ENCODE results near the gene SH2B2. TPM values are rescaled to one million over a fixed set of nuclear protein-coding genes. Genes with fewer than 3 reads are reported as not detected.
A peak's percentile ranks its signal among the peaks of the same experiment; 100 is the strongest.
"Not testable (repeated sequence)": the region's sequence is repeated elsewhere in the genome, so short reads cannot be mapped to it uniquely, and the experiment has no call there.

The SH2B2 gene
- total RNA-seq, 2 donors from 2014 or later = 2.4 to 3.0 TPM

DNA sequence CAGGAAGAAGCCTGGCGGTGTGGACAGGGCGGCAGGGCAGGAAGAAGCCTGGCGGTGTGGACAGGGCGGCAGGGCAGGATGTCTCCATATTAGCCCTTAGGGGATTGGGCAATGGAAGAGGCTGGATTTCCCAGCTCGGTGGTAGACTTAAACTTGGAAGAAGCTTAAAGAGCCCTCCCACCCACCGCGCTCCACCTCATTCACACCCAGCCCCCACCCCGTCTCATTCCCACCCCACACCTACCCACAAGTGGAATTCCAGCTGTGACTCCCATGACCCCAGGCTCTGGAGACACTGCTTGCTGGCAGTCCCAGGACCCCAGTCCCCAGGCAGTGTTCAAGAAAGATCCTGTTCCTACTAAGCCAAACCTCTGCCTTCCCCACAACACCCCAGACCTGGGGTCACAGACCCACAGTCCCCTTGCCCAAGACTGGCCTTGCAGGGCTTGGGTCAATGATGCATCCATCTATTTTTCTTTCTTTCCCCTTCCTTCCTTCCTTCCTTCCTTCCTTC, 35.6 kb downstream of the SH2B2 start:
- intact Hi-C loops (cut with DNase I) = no loop called here
- DNase-seq = no peak
- ATAC-seq = no peak

DNA sequence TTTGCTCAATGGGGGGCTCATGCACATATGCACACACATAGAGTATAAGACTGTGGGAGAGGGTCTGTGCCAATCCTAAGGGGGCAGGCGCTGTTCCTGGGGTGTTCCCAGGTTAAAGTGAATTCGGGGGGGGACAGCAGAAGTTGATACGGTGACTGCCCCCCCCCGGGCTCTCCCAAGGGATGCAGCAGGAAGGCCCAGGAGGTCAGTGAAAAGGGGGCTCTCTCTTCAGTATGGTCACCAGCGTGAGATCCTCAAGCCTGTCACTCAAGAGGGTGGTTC, 37.2 kb downstream of the SH2B2 start:
- no peak for ATAC-seq
- DNase-seq = no peak
- intact Hi-C loops (cut with DNase I) = no loop called here

DNA sequence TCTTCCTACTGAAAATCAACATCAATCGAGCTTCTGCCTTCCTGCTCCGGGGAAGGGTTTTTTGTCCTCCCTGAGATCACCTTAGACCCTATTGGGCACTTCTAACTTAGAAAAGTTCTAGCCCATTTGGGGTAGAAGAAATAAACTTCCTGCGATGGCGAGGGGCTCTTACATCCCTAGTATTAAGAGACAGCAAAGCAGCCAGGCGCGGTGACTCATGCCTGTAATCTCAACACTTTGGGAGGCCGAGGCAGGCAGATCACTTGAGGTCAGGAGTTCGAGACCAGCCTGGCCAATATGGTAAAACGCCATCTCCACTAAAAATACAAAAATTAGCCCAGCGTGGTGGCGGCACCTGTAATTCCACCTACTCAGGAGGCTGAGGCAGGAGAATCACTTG, 38.4 kb downstream of the SH2B2 start:
- DNase-seq; intact Hi-C loops (cut with DNase I); ATAC-seq: not testable (repeated sequence)

DNA sequence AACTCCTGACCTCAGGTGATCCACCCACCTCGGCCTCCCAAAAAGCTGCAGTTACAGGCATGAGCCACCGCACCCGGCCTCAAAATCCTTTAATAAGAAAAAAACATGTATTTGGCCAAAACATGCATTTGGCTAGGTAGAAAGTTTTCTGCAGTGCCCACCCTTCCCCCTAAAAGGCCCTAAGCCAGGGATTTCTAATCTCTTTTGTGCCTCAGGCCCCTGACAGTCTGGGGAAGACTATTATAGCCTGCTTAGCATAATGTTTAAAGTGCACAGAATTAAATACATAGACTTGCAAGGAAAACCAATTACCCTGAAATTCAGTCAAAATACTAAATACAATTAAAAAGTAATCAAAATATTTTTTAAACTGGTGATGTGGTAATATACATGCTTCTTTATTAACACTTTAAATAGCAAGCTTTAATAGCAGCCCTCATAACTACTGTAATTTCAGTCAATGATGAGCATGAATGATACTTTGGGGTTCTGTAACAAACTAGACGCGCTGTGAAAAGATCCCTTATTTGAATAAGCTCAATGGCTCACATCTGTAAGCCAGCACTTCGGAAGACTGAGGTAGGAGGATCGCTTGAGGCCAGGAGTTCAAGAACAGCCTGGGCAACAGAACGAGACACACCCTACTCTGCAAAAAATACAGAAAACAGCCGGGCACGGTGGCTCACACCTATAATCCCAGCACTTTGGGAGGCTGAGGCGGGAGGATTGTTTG, 39.7 kb downstream of the SH2B2 start:
- ATAC-seq (no peak), DNase-seq (no peak)
- intact Hi-C loops (cut with DNase I) = no loop called here

DNA sequence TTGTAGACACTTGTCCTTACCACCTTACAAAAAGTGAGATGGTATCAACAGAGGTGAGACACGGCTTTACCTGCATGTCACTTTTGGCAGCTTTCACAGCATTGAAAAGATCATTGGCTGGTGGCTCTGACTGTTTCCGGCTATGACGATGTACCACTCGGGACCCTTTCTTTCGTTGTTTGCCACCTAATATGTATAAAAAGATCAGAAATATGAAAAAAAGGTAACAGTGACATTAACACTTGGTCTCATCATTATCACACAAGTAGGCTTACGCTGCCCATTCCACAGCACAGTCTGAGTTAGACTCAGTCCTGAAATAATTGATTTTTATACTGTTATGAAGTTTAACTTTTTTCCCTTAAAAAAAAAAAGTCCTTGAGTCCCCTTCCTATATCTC, 40.5 kb downstream of the SH2B2 start:
- DNase-seq; intact Hi-C loops (cut with DNase I); ATAC-seq: not testable (repeated sequence)

DNA sequence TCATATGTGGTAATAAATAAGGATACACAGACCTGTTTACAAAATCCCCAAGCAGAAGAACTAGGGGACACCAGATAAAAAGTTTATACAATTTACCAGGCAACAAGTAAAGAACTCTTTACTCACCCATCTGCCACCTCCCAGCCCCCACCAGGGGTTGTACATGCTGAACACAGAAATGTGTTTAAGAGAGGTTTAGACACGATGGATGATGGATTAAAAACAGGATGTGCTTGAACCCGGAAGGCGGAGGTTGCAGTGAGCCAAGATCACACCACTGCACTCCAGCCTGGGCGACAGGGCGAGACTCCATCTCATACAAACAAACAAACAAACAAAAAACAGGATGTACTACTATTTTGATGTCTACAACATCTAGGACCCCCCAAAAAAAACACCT, 42.2 kb downstream of the SH2B2 start:
- ATAC-seq; intact Hi-C loops (cut with DNase I): not testable (repeated sequence)

DNA sequence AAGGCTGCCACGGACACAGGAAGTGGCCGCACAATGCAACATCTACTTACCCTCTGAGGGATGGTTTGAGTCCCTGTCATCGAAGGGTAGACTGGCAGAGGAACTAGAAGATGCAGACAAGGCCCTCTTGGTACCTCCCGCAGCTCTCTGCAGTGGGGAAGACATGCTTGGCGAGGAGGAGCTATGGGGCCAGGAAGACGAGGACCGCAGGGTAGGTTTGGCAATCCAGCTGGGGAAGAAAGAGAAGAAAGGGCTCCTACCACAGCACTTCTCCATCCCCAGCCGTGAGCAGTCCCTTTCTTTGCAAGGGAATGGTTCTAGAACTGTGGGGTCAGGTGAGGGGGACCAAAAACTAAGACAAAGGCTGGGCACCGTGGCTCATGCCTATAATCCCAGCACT, 42.7 kb downstream of the SH2B2 start:
- ATAC-seq; intact Hi-C loops (cut with DNase I); DNase-seq: not testable (repeated sequence)

More for the DNA sequence above, 42.2 kb downstream of the SH2B2 start:
- not testable (repeated sequence) for DNase-seq

DNA sequence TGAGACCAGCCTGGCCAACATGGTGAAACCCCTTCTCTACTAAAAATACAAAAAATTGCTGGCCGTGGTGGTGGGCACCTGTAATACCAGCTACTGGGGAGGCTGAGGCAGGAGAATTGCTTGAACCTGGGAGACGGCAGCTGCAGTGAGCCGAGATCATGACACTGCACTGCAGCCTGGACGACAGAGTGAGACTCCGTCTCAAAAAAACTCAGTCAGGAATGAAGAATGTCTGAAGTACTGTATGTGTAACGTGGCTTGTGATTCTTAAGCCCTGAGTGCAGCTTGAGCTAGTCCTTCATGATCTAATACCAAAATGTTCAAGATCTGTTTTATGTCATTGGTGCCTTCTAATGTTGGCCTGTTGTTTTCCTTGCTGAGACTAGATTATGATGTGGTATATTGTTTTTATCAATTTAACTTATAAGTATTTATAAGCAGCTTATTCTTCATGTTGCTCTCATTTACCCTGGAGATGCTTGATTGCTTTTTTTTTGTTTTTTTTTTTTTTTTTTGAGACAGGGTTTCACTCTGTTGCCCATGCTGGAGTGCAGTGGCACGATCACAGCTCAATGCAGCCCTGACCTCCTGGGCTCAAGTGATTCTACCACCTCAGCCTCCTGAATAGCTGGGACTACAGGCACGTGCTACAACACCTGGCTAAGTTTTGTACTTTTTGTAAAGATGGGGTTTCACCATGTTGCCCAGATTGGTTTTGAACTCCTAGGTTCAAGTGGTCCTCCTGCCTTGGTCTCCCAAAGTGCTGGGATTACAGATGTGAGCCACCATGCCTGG, 44.2 kb downstream of the SH2B2 start:
- DNase-seq; ATAC-seq; intact Hi-C loops (cut with DNase I): not testable (repeated sequence)

DNA sequence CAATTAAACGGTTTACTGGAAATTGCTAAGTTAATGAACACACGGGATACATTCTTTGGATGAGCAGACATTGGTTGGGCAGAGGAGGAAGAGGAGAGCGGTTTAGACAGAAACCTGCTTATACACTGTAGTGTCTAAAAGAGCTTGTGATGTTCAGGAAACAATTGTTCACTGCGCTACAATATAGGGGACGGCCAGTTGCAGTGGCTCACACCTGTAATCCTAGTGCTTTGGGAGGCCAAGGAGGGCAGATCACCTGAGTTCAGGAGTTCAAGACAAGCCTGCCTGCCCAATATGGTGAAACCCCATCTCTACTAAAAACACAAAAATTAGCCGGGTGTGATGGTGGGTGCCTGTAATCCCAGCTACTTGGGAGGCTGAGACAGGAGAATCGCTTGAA, 48.9 kb downstream of the SH2B2 start:
- intact Hi-C loops (cut with DNase I); DNase-seq; ATAC-seq: not testable (repeated sequence)

DNA sequence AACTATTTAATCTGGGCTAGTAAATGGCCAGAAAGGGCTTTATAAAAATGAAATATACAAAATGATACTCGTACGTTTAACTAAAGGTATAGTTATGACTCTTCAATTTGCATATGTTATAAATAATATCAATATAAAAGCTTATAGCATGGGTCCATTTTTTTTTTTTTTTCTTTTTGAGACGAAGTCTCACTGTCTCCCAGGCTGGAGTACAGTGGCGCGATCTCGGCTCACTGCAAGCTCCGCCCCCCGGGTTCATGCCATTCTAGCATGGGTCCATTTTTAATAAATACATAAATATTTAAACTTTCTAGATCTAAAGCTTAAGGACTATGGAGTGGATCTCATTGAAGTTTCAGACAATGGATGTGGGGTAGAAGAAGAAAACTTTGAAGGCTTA, 50.3 kb downstream of the SH2B2 start:
- DNase-seq; intact Hi-C loops (cut with DNase I); ATAC-seq: not testable (repeated sequence)

DNA sequence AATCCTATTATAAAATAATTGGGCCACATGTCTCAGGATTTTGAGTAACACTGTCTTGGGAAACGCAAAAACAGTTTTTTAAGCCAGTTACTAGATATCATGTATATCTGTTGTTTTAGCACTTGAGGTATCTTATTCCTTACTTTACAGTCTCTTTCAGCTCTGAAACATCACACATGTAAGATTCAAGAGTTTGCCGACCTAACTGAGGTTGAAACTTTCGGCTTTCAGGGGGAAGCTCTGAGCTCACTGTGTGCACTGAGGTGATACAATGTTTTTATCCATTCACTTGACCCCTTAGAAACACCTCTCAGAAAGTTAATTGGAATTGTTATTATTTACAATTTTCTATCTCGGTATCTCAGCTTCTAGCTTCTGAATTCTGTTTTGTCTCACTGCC, 50.8 kb downstream of the SH2B2 start:
- ATAC-seq; intact Hi-C loops (cut with DNase I); DNase-seq: not testable (repeated sequence)

DNA sequence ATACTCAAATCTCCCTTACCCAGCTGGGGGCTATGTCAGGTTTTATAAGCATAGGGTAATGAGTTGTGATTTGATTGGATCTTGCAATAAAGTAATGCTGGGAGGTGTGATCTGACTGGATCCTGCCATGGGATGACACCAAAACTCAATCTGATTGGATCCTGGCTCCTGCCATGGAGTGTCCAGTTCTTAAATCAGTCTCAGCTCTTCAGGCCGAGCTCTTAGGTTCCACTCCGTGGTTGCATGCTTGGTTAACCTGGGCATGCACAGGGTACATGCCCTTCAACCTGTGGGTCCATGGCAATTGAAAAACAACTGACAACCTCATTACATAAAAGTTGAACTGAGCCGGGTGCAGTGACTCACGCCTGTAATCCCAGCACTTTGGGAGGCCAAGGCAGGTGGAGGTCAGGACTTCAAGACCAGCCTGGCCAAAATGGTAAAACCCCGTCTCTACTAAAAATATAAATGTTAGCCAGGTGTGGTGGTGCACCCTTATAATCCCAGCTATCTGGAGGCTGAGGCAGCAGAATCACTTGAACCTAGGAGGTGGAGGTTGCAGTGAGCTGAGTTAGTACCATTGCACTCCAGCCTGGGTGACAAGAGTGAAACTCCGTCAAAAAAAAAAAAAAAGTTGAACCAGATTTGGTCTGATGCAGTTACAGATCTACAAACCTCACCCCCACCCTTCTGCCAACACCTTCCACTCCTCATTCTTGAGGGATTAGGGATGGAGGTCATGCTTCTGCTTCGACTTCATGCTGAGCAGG, 54.1 kb downstream of the SH2B2 start:
- intact Hi-C loops (cut with DNase I); DNase-seq; ATAC-seq: not testable (repeated sequence)

DNA sequence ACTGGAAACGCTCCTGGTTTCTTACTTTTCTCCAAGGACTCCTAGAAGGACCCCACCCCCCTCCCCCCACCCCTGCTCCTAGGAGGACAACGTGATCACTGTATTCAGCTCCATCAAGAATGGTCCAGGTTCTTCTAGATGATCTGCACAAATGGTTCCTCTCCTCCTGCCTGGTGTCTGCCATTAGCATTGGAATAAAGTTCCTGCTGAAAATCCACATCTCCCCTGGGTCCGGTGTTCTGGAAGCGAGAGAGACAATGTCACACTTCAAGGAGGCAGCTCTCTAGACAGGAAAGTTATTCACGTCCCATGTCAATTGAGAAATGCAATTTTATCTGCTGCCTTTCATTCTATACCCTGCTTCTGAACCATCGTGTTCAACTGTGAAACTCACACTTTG, 60.3 kb downstream of the SH2B2 start:
- intact Hi-C loops (cut with DNase I); ATAC-seq; DNase-seq: not testable (repeated sequence)

DNA sequence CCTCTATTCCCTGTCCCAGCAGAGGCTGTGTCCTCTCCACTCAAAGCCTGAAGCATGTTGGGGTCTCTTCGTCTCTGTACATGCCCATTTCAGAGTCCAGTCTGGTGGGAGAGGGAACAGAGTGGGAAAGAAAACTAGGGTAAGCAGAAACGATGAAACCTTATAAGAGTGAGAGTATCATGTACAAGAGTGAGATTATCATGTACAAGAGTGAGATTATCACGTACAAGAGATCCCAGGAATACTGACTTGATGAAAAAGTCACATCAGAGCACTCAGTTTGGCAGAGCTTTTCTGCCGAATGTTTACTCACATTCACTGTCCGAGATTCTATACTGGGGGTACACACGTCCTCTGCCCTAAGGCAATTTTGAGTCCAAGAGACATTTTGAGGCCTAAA, 69.7 kb downstream of the SH2B2 start, which contains the start of gene SPDYE6:
TSS of gene SPDYE6 (minus strand) at position 101 of the 400 bp plus-strand sequence. CDS start 421 bp downstream, outside the sequence.
- ATAC-seq; DNase-seq; intact Hi-C loops (cut with DNase I): not testable (repeated sequence)

DNA sequence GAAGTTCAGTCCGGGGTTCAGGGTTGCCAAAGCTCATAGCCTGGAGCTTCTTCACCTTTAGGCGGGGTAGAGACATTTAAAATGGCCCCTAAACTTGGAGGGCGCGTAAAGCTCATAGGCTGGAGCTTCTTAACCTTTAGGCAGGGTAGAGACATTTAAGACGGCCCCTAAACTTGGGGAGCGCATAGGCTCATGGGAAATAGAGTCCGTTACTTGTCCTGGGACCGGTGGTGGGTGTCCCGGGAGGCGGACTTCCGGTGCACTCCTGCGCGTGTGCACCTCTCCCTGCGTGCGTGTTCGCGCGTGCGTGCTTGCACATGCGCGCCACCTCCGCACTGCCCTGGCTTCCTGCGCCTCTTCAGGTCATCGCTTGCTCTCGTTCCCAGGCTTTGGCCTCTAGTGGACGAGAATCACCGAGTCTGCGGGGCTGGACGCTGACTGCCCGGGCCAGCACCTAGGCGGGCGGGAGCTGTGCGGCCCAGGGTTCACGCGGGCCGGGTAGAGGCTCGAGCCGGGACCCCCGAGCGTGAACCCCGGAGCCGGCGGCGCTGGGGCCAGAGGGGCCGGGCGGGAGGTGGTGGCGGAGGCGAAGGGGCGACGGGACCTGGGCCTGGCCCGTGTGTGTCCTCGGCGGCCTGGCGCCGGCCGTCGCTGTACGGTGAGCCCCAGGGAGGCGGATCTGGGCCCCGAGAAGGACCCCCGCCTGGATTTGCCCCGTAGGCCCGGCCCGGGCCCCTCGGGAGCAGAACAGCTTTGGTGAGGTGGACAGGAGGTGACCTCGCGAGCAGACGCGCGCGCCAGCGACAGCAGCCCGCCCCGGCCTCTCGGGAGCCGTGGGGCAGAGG, 77.1 kb downstream of the SH2B2 start:
- ATAC-seq (peak; percentile 99 to 100), DNase-seq (peak; percentile 97)
- intact Hi-C loops (cut with DNase I) = not testable (repeated sequence)

DNA sequence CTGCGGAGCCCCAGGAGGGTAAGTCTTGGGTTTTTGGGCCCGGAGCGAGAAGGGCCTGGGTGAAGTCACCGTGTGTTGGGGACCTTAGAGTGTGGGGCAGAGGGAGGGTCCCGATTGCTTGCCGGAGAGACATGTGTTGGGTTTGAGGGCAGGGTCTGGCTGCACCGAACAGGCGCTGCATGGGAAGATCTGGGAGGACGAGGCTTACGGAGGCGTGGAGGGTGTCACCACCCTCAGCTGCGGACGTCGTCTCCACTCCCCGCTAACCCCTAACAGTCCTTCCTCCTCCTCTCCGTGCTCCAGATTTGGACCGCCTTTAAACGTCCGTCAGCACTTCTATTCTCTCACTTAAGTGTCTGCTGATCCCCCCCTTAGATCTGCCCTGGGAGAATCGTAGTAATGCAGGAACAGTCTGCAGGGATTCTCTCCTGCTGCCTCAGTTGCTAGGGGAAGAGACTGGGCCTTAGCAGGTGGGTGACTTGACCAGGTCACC, 77.8 kb downstream of the SH2B2 start:
- DNase-seq; intact Hi-C loops (cut with DNase I): not testable (repeated sequence)
- ATAC-seq = peak in 1 of 2 donors; percentile 6

DNA sequence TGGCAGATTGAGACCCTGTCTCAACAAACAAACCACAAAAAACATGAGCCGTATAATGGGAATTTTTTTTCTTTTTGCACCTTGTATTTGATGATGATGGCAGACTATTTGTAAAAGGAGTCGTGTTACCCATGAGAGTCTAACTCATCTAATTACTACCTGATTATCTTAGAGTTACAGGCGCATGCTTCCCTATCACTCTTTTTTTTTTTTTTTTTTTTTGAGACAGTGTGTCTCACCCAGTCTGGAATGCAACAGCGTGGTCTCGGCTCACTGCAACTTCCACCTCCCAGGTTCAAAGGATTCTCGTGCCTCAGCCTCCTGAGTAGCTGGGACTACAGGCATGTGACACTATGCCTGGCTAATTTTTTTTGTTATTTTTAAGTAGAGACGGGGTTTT, 78.7 kb downstream of the SH2B2 start:
- DNase-seq; ATAC-seq; intact Hi-C loops (cut with DNase I): not testable (repeated sequence)

DNA sequence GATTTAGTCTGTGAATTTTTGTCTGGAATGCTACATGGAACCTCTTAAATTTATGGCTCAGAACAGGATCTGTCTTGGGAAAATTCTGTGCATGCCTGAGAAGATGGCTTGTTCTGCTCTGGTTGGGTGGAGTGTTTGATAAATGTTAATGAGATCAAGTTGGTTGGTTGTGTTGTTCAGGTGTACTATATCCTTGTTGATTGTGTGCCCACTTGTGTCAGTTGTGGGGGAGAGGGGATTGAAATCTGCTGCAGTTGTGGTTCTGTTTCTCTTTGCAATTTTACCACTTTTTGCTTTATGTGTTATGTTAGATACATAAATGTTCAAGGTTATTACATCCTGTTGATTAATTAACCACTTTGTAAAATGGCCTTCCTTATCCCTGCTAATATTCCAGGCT, 83.4 kb downstream of the SH2B2 start:
- DNase-seq; ATAC-seq; intact Hi-C loops (cut with DNase I): not testable (repeated sequence)

Data from left cardiac atrium (tissue), 4 donors.